AG04450 (cell line): ENCODE data around the gene OR2A2. TPM values are rescaled to one million over a fixed set of nuclear protein-coding genes. Genes with fewer than 3 reads are reported as not detected.

ENCODE experiments used
- CTCF ChIA-PET: fragments of 300-600, 350-600 bp; formaldehyde crosslinking; extraction: SDS; loops from one replicate; lab custom pipeline; 2022; ENCODE audit warnings: antibody characterized with exemption, inconsistent platforms; lab: Charles Lee
- POLR2A ChIA-PET: fragments of 350-600 bp; formaldehyde crosslinking; extraction: SDS; loops from one replicate; lab custom pipeline; 2021; ENCODE audit warnings: antibody characterized with exemption, inconsistent platforms; lab: Yijun Ruan, JAX
- DNase-seq: peaks from one replicate; pipeline ENCODE4 v3.0.0-alpha.2; 2011; ENCODE audit warnings: low read depth, low spot score
- H3K27ac ChIP-seq: one replicate; pipeline ENCODE4 v1.5.1; 2012; ENCODE audit warnings: low read depth, low read length, control low read depth
- H3K27me3 ChIP-seq: one replicate; pipeline ENCODE4 v1.6.0; 2012; ENCODE audit warnings: low read length; ENCODE audit not compliant: control insufficient read depth, insufficient read depth
- H3K4me3 ChIP-seq: 2 replicates; pipeline ENCODE4 v1.5.1; 2011; ENCODE audit warnings: mild to moderate bottlenecking, low read depth, low read length, control low read depth
- H3K9me3 ChIP-seq: 2 replicates; pipeline ENCODE4 v1.5.1; 2012; ENCODE audit warnings: low read length; ENCODE audit not compliant: control insufficient read depth, insufficient read depth
- polyA plus RNA-seq: library from polyadenylated mRNA; depleted of rRNA; stranded (reverse); fragments of >200 nt; gene quantifications from 2 replicates; pipeline ENCODE4 v1.2.3, GENCODE V29; 2011
- TF ChIP-seq, protein P1 (sequence below): IDR thresholded peaks from 2 replicates; pipeline ENCODE4 v1.5.1; 2011; ENCODE audit warnings: low read depth, low read length, control low read depth, inconsistent platforms

OR2A2 gene
- polyA plus RNA-seq, 1 experiment: not detected

DNA sequence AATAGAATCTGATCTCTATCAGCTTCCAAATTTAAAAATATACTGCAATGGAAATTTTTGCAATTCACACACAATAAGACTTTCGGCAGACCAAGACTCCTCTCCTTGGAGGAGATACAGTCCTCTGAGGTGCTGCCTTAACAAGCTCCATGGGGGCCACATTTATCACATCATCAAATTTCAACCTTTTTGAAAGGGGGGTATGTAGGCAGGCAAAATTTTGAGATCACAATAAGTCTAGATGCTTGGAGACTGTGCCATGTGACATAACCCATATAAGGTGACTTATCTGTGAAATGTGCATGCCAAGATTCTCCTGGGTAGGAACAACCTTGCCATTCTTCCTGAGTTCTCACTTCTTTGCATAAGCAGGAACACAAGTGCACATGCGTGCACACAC lies 23.4 kb upstream of the OR2A2 start, which contains the start of gene OR2A12:
Gene OR2A12, plus strand, starts transcription at position 301 of the 400 bp plus-strand sequence. CDS start 8,830 bp downstream, outside the sequence.
- Histone ChIP-seq H3K9me3 (no peaks in the 10 kb centered on the region), H3K4me3 (no peak within 1 kb of the TSS), H3K27ac (no peak within 1 kb of the TSS), H3K27me3 (no peaks in the 10 kb centered on the region)
- TF ChIP-seq, protein P1, sequence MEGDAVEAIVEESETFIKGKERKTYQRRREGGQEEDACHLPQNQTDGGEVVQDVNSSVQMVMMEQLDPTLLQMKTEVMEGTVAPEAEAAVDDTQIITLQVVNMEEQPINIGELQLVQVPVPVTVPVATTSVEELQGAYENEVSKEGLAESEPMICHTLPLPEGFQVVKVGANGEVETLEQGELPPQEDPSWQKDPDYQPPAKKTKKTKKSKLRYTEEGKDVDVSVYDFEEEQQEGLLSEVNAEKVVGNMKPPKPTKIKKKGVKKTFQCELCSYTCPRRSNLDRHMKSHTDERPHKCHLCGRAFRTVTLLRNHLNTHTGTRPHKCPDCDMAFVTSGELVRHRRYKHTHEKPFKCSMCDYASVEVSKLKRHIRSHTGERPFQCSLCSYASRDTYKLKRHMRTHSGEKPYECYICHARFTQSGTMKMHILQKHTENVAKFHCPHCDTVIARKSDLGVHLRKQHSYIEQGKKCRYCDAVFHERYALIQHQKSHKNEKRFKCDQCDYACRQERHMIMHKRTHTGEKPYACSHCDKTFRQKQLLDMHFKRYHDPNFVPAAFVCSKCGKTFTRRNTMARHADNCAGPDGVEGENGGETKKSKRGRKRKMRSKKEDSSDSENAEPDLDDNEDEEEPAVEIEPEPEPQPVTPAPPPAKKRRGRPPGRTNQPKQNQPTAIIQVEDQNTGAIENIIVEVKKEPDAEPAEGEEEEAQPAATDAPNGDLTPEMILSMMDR: no peak
- DNase-seq: no peak
- CTCF ChIA-PET: no interaction called here
- POLR2A ChIA-PET: no interaction called here

DNA sequence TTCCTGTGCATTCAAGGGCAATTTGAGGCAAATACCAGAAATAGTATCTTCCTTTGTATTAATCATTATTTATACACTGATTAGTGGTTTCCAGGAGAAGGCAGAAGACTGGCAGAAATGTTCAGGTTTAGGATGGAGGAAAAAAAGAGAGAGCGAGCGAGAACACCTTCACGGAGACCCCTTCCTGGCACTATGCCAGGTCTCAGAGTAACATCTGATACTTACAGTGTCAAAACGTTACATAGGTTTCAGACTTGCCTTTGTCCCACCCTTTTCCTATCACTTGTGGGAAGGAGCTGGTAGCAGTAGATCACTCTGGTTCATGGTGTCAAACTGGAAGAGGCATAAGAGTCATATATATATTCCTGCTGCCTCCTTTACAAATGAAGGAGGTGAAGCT lies 22.7 kb upstream of the OR2A2 start:
- TF ChIP-seq, protein P1: no peak
- no peak overlapping the region for H3K4me3 ChIP-seq
- H3K27ac ChIP-seq: no peak overlapping the region
- H3K27me3 ChIP-seq: no peaks in the 10 kb centered on the region
- ChIA-PET POLR2A (no interaction called here), CTCF (no interaction called here)
- H3K9me3 ChIP-seq: no peaks in the 10 kb centered on the region
- no peak for DNase-seq

DNA sequence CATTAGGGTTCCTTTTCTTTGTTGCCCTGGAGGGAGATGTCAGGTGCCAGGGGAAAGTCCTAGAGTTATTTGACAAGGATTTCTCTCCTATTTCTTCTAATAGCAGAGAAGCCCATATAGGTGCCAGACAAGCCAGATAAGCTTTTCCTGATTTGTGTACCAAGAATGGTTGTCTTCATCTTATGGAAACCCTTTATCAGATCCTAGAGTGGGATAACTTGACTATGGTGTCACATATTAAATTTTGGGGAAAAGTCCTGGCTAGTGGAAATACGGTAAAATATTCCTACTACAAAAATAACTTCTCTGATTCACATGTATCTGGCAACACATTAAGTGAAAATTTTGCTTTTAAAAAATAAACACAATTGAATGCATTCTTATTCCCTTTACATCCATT lies 22.2 kb upstream of the OR2A2 start:
- no peak for DNase-seq
- Histone ChIP-seq H3K27me3 (no peaks in the 10 kb centered on the region), H3K27ac (no peak overlapping the region), H3K4me3 (no peak overlapping the region), H3K9me3 (no peaks in the 10 kb centered on the region)
- POLR2A ChIA-PET: no interaction called here
- TF ChIP-seq, protein P1: no peak
- CTCF ChIA-PET: no interaction called here

DNA sequence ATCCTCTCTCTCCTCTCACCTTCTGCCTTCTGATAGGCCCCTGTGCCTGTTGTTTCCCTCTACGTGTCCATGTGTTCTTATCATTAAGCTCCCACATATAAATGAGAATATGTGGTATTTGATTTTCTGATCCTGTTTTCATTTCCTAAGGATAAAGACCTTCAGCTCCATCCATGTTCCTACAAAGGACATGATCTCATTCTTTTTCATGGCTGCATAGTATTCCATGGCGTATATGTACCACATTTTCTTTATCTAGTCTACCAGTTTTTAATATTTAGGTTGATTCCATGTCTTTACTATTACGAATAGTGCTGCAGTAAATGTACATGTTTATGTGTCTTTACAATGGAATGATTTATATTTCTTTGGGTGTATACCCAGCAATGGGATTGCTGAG lies 18.7 kb upstream of the OR2A2 start:
- ChIA-PET POLR2A (no interaction called here), CTCF (no interaction called here)
- DNase-seq: no peak
- H3K9me3 ChIP-seq: no peaks in the 10 kb centered on the region
- TF ChIP-seq, protein P1: no peak
- H3K4me3 ChIP-seq: no peak overlapping the region
- H3K27ac ChIP-seq: no peak overlapping the region
- H3K27me3 ChIP-seq: no peaks in the 10 kb centered on the region

DNA sequence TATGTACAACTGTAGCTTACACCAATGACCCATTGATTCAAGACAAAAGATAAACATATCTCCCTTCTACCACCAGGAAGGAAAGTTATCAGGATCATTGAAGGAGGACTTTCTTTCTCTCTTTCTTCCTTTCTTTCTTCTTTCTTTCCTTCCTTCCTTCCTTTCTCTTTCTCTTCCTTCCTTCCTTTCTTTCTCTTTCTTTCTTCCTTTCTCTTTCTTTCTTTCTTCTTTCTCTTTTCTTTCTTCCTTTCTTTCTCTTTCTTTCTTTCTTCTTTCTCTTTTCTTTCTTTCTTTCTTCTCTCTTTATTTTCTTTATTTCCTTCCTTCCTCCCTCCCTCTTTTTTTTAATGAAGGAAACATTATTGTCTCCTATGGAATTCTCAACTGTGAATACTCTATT lies 10.6 kb upstream of the OR2A2 start:
- Histone ChIP-seq H3K4me3 (no peak overlapping the region), H3K9me3 (no peaks in the 10 kb centered on the region), H3K27ac (no peak overlapping the region), H3K27me3 (no peaks in the 10 kb centered on the region)
- POLR2A ChIA-PET: no interaction called here
- CTCF ChIA-PET: no interaction called here
- no peak for DNase-seq
- TF ChIP-seq, protein P1: no peak
